ENCODE measurements around the gene MIB1. TPM values are rescaled to one million over a fixed set of nuclear protein-coding genes. Genes with fewer than 3 reads are reported as not detected.
"Not testable (repeated sequence)": the region's sequence is repeated elsewhere in the genome, so short reads cannot be mapped to it uniquely, and the experiment has no call there.

MIB1 gene
- total RNA-seq, 3 donors from 2014 or later (not counting 1 experiment from before 2014, with no cell fraction given), result 27.5 to 38.4 (median 35.6) TPM

DNA sequence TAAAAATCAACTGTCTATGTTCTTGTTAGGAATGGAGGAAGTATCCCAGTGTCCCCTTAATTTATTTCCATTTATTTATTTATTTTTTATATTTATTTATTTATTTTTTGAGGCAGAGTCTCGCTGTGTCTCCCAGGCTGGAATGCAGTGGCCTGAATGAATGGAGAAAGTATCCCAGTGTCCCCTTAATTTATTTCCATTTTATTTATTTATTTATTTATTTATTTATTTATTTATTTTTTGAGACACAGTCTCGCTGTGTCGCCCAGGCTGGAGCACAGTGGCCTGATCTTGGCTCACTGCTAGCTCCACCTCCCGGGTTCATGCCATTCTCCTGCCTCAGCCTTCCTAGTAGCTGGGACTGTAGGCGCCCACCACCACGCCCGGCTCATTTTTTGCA is 34.1 kb downstream of the MIB1 start:
- H3K27ac ChIP-seq (ENCODE audit: low read length), result no peak overlapping the region
- ATAC-seq (no peak), DNase-seq (no peak)
- Mint-ChIP-seq H3K4me3 (no peak overlapping the region), H3K36me3 (peaks cover 4% of the 10 kb centered on the region), H3K27me3 (ENCODE audit: low read depth in 2 of 2) (no peaks in the 10 kb centered on the region), H3K27ac (no peak overlapping the region), H3K9me3 (no peaks in the 10 kb centered on the region), H3K4me1 (no peaks in the 10 kb centered on the region)
- peaks cover 4% of the 10 kb centered on the region for H3K36me3 ChIP-seq (ENCODE audit: control insufficient read depth, insufficient read depth, low read length)
- H3K4me3 ChIP-seq (ENCODE audit: low read length), result no peak overlapping the region
- no peaks in the 10 kb centered on the region for H3K9me3 ChIP-seq (ENCODE audit: control insufficient read depth, insufficient read depth, low read length)
- intact Hi-C loops (cut with micrococcal nuclease), result no loop called here
- no peaks in the 10 kb centered on the region for H3K4me1 ChIP-seq (ENCODE audit: control insufficient read depth, insufficient read depth, low read length)
- H3K27me3 ChIP-seq (ENCODE audit: control insufficient read depth, insufficient read depth, low read length), result no peaks in the 10 kb centered on the region
- TF ChIP-seq, protein P1, sequence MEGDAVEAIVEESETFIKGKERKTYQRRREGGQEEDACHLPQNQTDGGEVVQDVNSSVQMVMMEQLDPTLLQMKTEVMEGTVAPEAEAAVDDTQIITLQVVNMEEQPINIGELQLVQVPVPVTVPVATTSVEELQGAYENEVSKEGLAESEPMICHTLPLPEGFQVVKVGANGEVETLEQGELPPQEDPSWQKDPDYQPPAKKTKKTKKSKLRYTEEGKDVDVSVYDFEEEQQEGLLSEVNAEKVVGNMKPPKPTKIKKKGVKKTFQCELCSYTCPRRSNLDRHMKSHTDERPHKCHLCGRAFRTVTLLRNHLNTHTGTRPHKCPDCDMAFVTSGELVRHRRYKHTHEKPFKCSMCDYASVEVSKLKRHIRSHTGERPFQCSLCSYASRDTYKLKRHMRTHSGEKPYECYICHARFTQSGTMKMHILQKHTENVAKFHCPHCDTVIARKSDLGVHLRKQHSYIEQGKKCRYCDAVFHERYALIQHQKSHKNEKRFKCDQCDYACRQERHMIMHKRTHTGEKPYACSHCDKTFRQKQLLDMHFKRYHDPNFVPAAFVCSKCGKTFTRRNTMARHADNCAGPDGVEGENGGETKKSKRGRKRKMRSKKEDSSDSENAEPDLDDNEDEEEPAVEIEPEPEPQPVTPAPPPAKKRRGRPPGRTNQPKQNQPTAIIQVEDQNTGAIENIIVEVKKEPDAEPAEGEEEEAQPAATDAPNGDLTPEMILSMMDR (IDR thresholded peaks at IDR 0.05), result no peak
- 96% methylated on average over 6 of the region's 7 CpGs for WGBS (ENCODE audit: insufficient coverage)

DNA sequence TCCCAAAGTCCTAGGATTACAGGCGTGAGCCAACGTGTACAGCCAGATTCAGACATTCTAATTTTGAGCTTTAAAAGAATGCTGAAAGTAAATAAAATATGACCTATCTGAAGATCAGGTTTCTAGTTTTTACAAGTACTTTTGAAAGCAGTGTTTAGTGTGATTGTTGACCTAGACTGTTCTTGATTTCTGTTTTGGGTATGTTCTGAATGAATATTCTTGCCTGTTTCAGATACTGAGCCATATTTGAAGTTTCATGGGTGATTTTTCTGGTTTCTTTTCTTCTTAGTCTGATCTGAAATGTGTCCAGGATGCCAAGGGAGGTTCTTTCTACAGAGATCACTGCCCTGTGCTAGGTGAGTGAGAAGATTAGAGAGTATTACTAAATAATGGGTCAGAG is 37.2 kb downstream of the MIB1 start:
- Mint-ChIP-seq H3K4me1 (no peaks in the 10 kb centered on the region), H3K4me3 (no peak overlapping the region), H3K9me3 (no peaks in the 10 kb centered on the region), H3K27me3 (ENCODE audit: low read depth in 2 of 2) (no peaks in the 10 kb centered on the region), H3K27ac (peak overlapping the region; percentile 1 to 3), H3K36me3 (peaks cover 18% of the 10 kb centered on the region)
- Histone ChIP-seq H3K36me3 (ENCODE audit: control insufficient read depth, insufficient read depth, low read length) (peaks cover 10% of the 10 kb centered on the region), H3K9me3 (ENCODE audit: control insufficient read depth, insufficient read depth, low read length) (no peaks in the 10 kb centered on the region), H3K4me3 (ENCODE audit: low read length) (no peak overlapping the region), H3K27ac (ENCODE audit: low read length) (no peak overlapping the region), H3K4me1 (ENCODE audit: control insufficient read depth, insufficient read depth, low read length) (no peaks in the 10 kb centered on the region), H3K27me3 (ENCODE audit: control insufficient read depth, insufficient read depth, low read length) (no peaks in the 10 kb centered on the region)
- no peak for ATAC-seq
- intact Hi-C loops (cut with micrococcal nuclease), result no loop called here
- TF ChIP-seq, protein P1 (IDR thresholded peaks at IDR 0.05), result no peak
- no peak for DNase-seq
- WGBS (ENCODE audit: insufficient coverage), result 88% methylated on average over 2 of the region's 2 CpGs

DNA sequence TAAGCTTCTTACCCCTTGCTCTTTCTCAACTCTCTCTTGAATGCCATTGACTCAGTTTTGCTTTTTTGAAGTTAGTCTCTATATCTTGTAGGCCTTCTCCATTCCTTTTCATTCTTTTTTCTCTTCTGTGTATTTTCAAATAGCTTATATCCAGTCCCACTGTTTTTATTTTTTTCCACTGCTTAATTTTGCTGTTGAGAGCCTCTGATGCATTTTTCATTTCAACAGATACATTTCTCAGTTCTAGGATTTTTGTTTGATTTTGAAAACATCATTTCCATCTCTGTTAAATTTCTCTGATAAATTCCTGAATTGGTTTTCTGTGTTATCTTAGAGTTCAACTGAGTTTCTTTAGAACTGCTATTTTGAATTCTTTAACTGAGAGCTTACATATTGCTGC is 45.9 kb downstream of the MIB1 start:
- no peak for DNase-seq

DNA sequence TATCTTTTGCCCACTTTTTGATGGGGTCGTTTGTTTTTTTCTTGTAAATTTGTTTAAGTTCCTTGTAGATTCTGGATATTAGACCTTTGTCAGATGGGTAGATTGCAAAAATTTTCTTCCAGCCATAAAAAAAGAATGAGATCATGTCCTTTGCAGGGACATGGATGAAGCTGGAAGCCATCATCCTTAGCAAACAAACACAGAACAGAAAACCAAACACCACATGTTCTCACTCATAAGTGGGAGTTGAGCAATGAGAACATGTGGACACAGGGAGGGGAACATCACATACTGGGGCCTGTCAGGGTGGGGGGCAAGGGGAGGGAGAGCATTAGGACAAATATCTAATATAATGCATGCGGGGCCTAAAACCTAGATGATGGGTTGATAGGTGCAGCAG is 55.5 kb downstream of the MIB1 start:
- ATAC-seq; H3K36me3 Mint-ChIP-seq; H3K4me1 ChIP-seq (ENCODE audit: control insufficient read depth, insufficient read depth, low read length); H3K4me3 ChIP-seq (ENCODE audit: low read length); H3K4me1 Mint-ChIP-seq; H3K27me3 ChIP-seq (ENCODE audit: control insufficient read depth, insufficient read depth, low read length); H3K4me3 Mint-ChIP-seq; H3K27ac ChIP-seq (ENCODE audit: low read length); H3K27me3 Mint-ChIP-seq (ENCODE audit: low read depth in 2 of 2); H3K36me3 ChIP-seq (ENCODE audit: control insufficient read depth, insufficient read depth, low read length); intact Hi-C loops (cut with micrococcal nuclease); H3K9me3 ChIP-seq (ENCODE audit: control insufficient read depth, insufficient read depth, low read length); H3K9me3 Mint-ChIP-seq; DNase-seq: not testable (repeated sequence)
- WGBS (ENCODE audit: insufficient coverage), result 100% methylated on average over 1 of the region's 2 CpGs
- peak overlapping the region in 1 of 2 donors; percentile 22 for H3K27ac Mint-ChIP-seq

More for the DNA sequence above, 45.9 kb downstream of the MIB1 start:
- intact Hi-C loops (cut with micrococcal nuclease), result no loop called here
- Histone ChIP-seq H3K36me3 (ENCODE audit: control insufficient read depth, insufficient read depth, low read length) (peaks cover 36% of the 10 kb centered on the region), H3K9me3 (ENCODE audit: control insufficient read depth, insufficient read depth, low read length) (peaks cover 8% of the 10 kb centered on the region), H3K27ac (ENCODE audit: low read length) (no peak overlapping the region), H3K4me1 (ENCODE audit: control insufficient read depth, insufficient read depth, low read length) (no peaks in the 10 kb centered on the region), H3K4me3 (ENCODE audit: low read length) (no peak overlapping the region), H3K27me3 (ENCODE audit: control insufficient read depth, insufficient read depth, low read length) (no peaks in the 10 kb centered on the region)
- ATAC-seq, result no peak
- peaks cover 0 to 7% of the 10 kb centered on the region in 2 donors for H3K4me1 Mint-ChIP-seq
- H3K36me3 Mint-ChIP-seq, result peaks cover 46% of the 10 kb centered on the region
- TF ChIP-seq, protein P1 (IDR thresholded peaks at IDR 0.05), result no peak
- H3K9me3 Mint-ChIP-seq, result peaks cover 9 to 14% of the 10 kb centered on the region in 2 donors
- no peak overlapping the region for H3K27ac Mint-ChIP-seq
- H3K27me3 Mint-ChIP-seq (ENCODE audit: low read depth in 2 of 2), result no peaks in the 10 kb centered on the region
- no peak overlapping the region for H3K4me3 Mint-ChIP-seq

All from natural killer cell (primary cell).